GM12872 (cell line): ENCODE data around the gene SLC4A1.

Source experiments
- CTCF ChIP-seq: IDR thresholded peaks from 3 replicates; pipeline ENCODE4 v1.5.1; 2011; ENCODE audit warnings: low read depth, mild to moderate bottlenecking, low read length, moderate library complexity; ENCODE audit not compliant: insufficient read depth

Gene SLC4A1

DNA sequence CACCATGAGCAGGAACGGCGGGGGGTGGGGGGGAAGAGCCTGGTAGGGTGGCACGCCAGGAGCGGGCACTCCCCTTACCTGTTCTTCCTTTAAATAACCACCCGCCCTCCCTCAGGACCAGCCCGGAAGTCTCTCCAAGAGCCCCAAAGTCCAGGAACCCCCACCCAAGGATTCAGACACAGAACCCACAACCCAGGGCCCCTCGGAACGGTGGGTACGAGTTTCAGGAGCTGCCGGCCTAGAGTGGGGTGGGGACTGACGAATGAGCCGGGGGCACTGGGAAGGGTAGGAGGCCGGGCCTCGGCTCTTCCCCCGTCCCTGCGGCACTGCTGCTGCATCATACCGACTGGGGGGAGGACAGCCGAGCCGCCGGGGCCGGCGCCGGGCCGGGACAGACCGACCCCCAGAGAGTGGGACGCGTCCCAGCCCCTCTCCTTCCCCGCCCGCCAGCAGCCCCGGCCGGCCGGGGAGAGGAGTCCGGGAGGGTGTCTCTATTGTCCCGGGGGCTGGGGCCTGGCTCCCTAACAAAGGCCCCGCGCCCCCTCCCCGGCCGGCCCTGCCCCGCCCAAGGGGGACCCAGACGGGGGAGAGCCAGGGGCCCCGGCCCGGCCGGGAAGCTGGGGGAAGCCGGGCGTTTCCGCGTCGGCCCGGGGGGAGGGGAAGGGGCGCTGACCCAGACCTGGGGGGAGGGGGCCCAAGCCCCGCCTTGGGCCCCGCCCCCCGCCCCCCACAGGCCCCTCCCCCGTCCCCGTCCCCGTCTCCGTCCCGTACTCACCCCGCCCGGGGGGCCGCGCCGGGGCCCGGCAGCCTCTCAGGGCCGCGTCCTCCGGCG, 69.0 kb downstream of the SLC4A1 start:
- TF ChIP-seq CTCF = no peak
